NCI-H446 (cell line): Measurements from ENCODE around the gene NAA40.
A peak's percentile ranks its signal among the peaks of the same experiment; 100 is the strongest.

ENCODE experiments used
- DNase-seq, 2 experiments: peaks; one replicate each; lab custom pipeline; 2025; lab: John Stamatoyannopoulos, UW

Gene NAA40

DNA sequence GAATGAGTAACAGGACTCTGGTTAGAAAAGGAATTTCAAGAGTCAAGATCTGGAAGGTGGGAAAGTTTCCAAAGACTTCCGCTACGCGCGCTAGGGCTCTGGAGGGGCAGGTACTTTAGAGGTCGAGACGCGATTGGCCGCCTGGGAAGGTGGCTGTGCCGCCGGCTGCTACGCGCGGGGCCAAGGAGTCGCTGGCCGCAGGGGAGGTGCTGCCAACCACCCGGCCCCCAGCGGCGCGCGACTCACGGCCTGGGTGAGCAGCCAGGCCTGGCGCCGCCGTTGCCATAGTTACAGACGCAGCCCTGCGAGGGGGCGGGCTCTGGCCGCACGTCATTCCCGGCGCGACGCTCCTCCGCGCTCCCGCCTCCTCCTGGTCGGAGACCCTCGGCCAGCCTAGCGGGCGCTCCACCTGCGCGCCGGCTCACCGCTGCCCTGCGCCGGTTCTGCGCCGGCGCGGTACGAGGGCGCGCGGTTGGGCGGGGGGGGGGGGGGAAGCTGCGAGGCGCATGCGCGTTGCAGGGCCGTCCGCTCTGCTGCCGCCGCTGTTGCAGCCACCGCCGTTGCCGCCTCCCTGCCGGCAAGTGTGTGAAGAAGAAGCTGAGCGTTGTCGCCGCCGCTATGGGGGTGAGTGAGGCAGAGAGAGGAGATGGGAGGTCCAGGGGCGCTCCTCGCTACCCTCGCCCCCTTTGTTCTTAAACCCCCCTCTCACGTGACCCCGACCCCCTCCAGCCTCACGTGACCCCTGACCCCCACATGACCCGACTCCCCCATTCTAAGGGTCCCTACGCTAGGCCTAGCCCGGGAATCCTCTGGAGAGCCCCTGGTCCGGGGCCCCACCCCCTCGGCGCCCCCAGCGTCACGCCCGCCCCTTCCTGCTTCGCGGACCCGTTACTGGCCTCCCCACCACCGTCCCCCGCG is at the start of gene NAA40:
Gene NAA40 (plus strand): TSS at position 524 of the 918 bp plus-strand sequence. CDS start 95 bp downstream, at position 619.
- peak; percentile 89 to 98 for DNase-seq

DNA sequence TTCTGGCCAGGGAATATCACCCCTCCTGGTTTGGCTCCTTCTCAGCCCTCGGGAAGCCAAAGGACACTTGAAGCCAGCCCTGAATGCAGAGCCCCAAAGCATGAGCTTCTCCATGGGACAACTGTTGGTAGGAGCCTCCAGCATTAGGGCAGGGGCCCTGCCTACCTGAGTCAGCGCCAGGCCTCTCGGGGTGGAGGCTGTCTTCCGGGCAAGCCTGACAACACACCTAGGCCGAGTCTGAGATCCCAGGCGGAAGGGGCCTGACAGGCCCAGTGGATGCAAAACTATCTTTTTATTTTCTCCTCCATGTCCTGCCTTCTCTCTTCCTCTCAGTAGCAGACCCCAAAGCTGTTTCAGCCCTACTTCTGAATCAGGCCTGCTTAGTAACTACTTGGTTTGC is 49.5 kb upstream of the NAA40 start:
- no peak for DNase-seq

GRCh38 chr11:63890368-63890767 is 48.4 kb upstream of the NAA40 start:
- no peak for DNase-seq

DNA sequence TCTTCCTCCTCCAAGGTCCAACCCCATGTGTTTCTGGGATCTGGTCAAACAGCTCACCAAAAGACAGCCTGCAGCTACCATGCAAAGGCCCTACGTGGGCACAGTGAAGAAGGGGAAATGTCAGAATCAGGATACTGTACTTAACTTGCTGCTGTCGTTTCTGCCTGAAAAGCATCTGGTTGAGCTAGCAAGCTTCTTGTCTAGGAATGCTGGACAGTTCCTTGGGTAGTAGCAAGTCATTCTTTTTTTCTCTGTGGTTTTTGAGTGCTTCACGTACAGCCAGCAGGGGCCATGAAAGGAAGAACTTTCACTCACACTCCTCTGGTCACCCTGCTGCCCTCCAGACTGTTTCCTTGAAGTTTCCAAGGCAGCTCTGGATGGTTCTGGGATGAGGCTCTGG is 46.6 kb upstream of the NAA40 start:
- DNase-seq, result no peak

GRCh38 chr11:63893355-63893754 is 45.4 kb upstream of the NAA40 start:
- DNase-seq, result no peak

- DNase-seq, result no peak
Observed at GRCh38 chr11:63896071-63896470, 42.7 kb upstream of the NAA40 start.

DNA sequence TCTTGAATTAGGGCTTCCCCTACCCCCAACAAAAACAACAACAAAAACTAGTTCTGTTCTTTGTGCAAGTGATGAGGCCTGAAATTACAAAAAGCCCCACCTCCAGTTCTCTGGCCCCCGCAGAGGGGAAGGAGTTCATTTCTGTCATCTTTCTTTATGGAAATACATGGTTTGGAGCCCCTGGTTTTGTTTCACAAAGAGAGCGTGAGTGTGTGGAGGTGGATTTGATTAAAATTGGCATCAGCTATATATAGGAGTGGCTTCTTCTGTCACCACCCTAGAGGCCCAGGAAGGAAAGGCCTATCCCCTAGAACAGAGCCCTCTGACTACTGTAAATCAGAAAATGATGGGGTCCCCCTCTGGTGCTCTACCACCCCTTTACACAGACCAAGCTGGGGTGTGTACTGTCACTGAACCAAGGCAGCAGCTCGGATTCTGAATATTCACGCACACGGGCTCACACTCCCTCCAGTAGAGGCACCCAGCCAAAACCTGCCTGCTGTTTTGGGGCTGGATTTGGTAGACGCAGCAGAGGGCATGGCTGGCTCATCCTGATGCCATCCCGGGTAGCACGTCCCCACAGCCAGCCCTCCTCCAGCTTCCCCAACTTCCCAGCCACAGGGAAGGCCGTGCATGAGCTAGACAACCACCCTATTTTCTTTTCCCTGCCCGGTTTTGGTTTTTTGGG is 41.2 kb upstream of the NAA40 start:
- peak in 1 of 2 experiments; percentile 22 for DNase-seq

GRCh38 chr11:63901660-63902059 is 37.1 kb upstream of the NAA40 start:
- DNase-seq, result no peak

DNA sequence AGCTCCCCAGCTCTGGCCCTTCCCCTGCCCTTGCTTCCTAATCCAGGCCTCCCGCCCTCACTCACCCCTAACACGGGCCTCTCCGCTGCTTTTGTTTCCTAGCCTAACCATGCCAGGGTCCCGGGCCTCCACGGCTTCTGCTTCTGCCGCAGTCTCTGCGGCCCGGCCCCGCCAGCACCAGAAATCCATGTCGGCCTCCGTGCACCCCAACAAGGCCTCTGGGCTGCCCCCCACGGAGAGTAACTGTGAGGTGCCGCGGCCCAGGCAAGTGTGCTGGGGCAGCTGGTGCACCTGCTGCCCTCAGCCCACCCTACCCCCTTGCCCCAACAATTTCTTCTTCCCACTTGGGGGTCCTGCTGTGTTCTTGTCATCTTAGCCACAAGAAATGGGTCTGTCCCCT is 34.9 kb upstream of the NAA40 start:
- DNase-seq, result no peak

- DNase-seq, result no peak
Observed at GRCh38 chr11:63904743-63905142, 34.1 kb upstream of the NAA40 start.

GRCh38 chr11:63905179-63905578 is 33.6 kb upstream of the NAA40 start:
- no peak for DNase-seq

- no peak for DNase-seq
Observed at GRCh38 chr11:63906087-63906486, 32.7 kb upstream of the NAA40 start.

GRCh38 chr11:63906585-63906984 is 32.2 kb upstream of the NAA40 start:
- no peak for DNase-seq

- no peak for DNase-seq
Observed at GRCh38 chr11:63907063-63907462, 31.7 kb upstream of the NAA40 start.

DNA sequence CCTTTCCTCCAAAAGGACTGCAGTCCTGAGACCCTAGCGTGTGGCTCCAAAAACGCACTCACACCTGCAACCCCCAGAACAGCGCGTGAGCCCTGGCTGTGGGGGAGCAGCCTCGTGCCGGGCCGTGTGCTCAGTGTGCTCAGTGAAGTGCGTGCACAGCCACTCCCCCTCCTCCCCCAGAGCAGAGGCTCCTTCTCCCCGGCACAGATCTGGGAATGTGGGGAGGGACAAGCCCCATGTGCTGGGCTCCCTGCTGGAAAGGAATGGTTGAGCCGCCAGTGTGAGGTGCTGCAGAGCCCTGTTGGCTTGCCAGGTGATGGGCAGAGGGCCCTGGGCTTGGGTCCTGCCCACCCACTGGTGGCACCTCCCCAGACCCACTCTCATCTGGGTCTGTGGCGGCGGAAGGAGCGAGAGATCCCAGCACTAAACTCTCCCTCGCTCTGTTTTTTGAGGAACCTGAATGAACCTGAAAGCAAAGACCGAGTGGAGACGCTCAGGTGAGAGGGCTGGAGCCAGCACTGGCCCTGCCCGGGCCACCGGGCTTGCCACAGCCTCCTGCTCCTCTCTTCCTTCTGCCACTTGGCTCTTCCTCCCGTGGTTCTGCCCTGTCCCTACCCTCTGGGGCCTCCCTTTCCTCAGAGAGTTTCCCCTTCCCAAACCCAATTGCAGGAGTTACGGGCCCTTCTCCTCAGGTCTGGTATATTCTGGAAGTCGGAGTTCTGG is 30.8 kb upstream of the NAA40 start:
- DNase-seq, result no peak

DNA sequence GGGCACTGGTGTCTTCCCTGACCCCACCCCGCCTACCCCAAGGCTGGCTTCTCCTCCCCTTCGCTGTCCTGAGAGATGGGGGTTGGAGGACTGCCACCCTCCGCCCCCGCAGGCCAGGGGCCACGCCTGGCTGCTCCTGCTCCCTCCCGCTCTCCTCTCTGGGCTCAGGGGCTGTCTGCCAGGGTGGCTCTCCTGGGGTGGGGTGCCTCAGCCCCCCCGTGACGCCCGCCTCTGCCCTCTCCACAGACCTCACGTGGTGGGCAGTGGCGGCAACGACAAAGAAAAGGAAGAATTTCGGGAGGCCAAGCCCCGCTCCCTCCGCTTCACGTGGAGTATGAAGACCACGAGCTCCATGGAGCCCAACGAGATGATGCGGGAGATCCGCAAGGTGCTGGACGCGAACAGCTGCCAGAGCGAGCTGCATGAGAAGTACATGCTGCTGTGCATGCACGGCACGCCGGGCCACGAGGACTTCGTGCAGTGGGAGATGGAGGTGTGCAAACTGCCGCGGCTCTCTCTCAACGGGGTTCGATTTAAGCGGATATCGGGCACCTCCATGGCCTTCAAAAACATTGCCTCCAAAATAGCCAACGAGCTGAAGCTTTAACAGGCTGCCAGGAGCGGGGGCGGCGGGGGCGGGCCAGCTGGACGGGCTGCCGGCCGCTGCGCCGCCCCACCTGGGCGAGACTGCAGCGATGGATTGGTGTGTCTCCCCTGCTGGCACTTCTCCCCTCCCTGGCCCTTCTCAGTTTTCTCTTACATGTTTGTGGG is 30.0 kb upstream of the NAA40 start:
- no peak for DNase-seq

DNA sequence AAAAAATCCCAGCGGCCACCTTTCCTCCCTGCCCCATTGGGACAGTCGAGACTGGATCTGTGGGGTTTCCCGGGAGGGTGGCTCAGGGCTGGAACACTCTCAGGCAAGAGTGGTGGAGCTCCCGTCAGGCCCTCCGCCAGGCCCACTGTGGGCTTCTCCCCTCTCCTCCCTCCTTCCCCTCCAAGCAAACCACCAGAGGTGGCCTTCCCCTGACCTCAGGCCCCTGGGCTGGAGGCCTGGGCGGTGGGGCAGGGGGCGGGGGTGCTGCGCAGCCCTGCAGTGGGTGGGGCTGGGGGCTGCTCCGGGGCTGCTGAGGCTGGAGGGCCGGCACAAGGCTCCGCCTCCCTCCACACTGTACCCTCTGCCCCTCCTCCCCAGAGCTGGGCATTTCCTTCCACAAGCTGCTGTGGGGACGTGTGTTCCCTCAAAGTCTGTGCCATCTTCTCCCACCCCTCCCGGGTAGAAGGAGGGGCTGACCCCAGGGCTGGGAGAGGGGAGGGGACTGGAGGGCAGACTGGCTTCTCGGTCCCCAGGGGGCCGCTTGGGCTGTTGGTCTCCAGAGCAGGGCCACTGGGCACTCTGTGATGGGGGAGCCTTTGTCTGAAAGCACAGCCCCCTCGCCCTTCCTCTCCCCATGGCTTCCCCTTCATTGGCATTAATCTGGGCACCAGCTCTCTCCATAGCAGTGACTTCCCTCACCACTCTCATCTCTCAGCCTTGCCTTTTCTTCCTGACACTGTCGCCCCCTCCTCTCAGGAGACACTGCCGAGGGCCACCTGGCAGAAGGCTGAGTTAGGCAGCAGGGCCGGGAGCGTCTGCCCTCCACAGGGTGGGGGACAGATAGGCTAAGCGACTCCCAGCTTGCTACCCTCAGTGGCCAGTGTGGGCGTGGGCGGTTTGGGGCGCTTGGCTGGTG is 29.0 kb upstream of the NAA40 start:
- no peak for DNase-seq

DNA sequence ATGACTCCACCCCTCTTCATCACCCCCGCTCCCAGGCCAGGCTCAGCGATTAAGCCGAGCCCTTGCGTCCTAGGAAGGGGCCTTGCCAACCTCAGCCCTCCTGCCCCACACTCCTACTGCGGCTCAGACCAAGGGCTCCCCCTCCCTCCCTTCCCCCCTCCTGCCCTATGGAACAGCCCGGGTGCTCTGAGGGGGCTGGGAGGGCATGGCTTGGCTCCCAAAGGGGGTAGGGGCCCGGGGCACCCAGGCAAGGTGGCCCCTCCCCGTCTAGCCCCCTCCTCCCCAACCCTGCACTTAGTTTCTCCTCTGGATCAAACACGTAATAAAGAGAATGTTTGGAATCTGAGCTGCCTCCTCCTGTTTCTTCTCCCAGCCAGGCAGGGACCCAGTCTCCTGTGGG is 28.1 kb upstream of the NAA40 start:
- no peak for DNase-seq

GRCh38 chr11:63911440-63911839 is 27.4 kb upstream of the NAA40 start:
- no peak for DNase-seq

- DNase-seq, result no peak
Observed at GRCh38 chr11:63911876-63912275, 26.9 kb upstream of the NAA40 start.

- DNase-seq, result no peak
Observed at GRCh38 chr11:63912678-63913077, 26.1 kb upstream of the NAA40 start.
